ENCODE measurements around the gene ALK.

DNA sequence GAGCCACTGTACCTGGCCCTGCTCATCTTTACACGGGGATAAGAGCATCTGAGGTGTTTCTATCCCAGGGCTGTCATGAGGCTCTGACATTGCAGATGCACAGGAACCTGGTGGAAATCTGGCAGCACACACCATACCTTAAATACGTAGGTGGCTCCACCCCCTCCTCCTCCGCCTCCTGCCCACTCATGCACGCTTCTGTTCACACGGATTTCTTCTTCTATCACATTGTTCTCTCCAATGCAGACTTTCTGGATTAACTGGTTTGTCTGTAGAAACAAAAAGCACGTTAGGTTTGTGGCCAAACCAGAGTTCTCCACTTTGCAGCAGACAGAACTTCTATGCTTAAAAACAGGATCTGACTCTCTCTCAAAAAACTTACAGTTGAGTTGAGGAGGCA, 688.0 kb downstream of the ALK start:
- TF ChIP-seq POLR2A (IDR thresholded peaks at IDR 0.05) (no peak), CTCF (IDR thresholded peaks at IDR 0.05) (no peak), EP300 (IDR thresholded peaks at IDR 0.05) (no peak), POLR2AphosphoS5 (IDR thresholded peaks at IDR 0.05) (no peak)
